ENCODE data around the gene RHBDD2. TPM values are rescaled to one million over a fixed set of nuclear protein-coding genes. Genes with fewer than 3 reads are reported as not detected.
"Not testable (repeated sequence)": the region's sequence is repeated elsewhere in the genome, so short reads cannot be mapped to it uniquely, and the experiment has no call there.

RHBDD2 gene
- total and polyA plus RNA-seq, 8 donors, result 38.4 to 69.0 (median 46.7) TPM

GRCh38 chr7:75878312-75878768 lies 494 bp upstream of the RHBDD2 start:
- intact Hi-C loops (cut with DNase I), result no loop called here
- Histone ChIP-seq H3K4me3 (peak overlapping the region in 1 of 2 donors; percentile 99), H3K4me1 (peaks cover 13 to 61% of the 10 kb centered on the region in 2 donors), H3K27me3 (no peaks in the 10 kb centered on the region), H3K9me3 (no peaks in the 10 kb centered on the region), H3K27ac (peak overlapping the region; percentile 81 to 90), H3K36me3 (peaks cover 0 to 21% of the 10 kb centered on the region in 2 donors)
- DNase-seq, result no peak
- TF ChIP-seq CTCF (IDR thresholded peaks at IDR 0.05), result no peak
- no peak for ATAC-seq

GRCh38 chr7:75879771-75880184 lies 944 bp downstream of the RHBDD2 start:
- peak overlapping the region; percentile 67 to 81 for H3K27ac ChIP-seq
- peaks cover 13 to 53% of the 10 kb centered on the region in 2 donors for H3K4me1 ChIP-seq
- DNase-seq, result no peak
- no peaks in the 10 kb centered on the region for H3K9me3 ChIP-seq
- no peaks in the 10 kb centered on the region for H3K27me3 ChIP-seq
- peaks cover 0 to 35% of the 10 kb centered on the region in 2 donors for H3K36me3 ChIP-seq
- H3K4me3 ChIP-seq, result peak overlapping the region; percentile 76 to 99
- intact Hi-C loops (cut with DNase I), result loop anchor here in 1 of 2 donors (10.0 kb wide), 1 partner anchor 115 kb away; the partner anchor contains the start of gene TMEM120A
- no peak for ATAC-seq
- TF ChIP-seq CTCF (IDR thresholded peaks at IDR 0.05), result no peak

GRCh38 chr7:75880242-75880641 lies 1.4 kb downstream of the RHBDD2 start:
- Histone ChIP-seq H3K27me3 (no peaks in the 10 kb centered on the region), H3K9me3 (no peaks in the 10 kb centered on the region), H3K27ac (no peak overlapping the region), H3K4me3 (peak overlapping the region in 1 of 2 donors; percentile 99), H3K36me3 (peaks cover 0 to 40% of the 10 kb centered on the region in 2 donors), H3K4me1 (peaks cover 13 to 48% of the 10 kb centered on the region in 2 donors)
- DNase-seq, result no peak
- no peak for TF ChIP-seq CTCF (IDR thresholded peaks at IDR 0.05)
- intact Hi-C loops (cut with DNase I), result loop anchor here in 1 of 2 donors (10.0 kb wide), 1 partner anchor 115 kb away; the partner anchor contains the start of gene TMEM120A
- ATAC-seq, result no peak

GRCh38 chr7:75881436-75882095 lies 2.7 kb downstream of the RHBDD2 start:
- Histone ChIP-seq H3K4me1 (peaks cover 13 to 38% of the 10 kb centered on the region in 2 donors), H3K27me3 (no peaks in the 10 kb centered on the region), H3K36me3 (peaks cover 0 to 53% of the 10 kb centered on the region in 2 donors), H3K4me3 (no peak overlapping the region), H3K9me3 (no peaks in the 10 kb centered on the region), H3K27ac (no peak overlapping the region)
- ATAC-seq (no peak), DNase-seq (no peak)
- TF ChIP-seq CTCF (IDR thresholded peaks at IDR 0.05), result no peak
- intact Hi-C loops (cut with DNase I), result loop anchor here in 1 of 2 donors (10.0 kb wide), 1 partner anchor 113 kb away; the partner anchor contains the start of gene TMEM120A

- H3K27me3 ChIP-seq, DNase-seq, H3K9me3 ChIP-seq, ATAC-seq, H3K4me3 ChIP-seq, H3K27ac ChIP-seq: not testable (repeated sequence)
- peaks cover 0 to 71% of the 10 kb centered on the region in 2 donors for H3K36me3 ChIP-seq
- intact Hi-C loops (cut with DNase I), result loop anchor here in 1 of 2 donors (10.0 kb wide), 1 partner anchor 111 kb away; the partner anchor contains the start of gene TMEM120A
- H3K4me1 ChIP-seq, result peaks cover 11 to 20% of the 10 kb centered on the region in 2 donors
Measured at GRCh38 chr7:75883265-75883824, 4.5 kb downstream of the RHBDD2 start.
